Measurements from ENCODE around the gene KCNE4.

The KCNE4 gene

DNA sequence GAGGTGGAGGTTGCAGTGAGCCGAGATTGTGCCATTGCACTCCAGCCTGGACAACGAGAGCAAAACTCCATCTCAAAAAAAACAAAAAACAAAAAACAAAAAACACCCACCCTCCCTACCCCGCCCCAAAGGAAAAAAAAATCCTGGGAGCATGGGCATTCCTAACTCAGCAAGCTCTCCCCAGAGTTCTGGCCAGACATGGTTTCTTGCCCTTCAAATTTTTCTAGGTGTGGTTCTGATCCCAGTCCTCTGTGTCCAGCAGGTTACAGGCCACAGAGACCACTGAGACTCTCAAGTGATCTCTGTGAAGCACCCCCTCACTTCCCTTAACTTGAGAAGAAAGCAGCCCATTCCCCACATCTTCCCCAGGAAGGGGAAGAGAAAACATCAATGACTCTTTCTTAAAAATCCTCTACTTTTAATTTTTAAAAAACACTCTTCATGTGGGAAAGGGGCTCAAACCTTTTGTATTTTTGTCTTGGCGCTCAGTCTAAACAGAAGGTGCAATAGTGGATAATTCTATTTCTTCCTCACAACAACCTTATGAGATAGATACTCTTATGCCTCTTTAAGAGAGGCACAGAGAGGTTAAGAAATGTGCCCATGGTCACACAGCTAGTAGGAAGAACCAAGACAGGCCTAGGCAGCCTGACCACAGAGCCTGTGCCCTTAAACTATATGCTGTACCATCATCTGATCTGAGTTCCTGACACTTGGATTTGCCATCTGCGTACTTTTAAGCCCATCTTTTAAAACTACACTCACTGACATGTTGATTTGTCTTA is 6.9 kb upstream of the KCNE4 start:
- H3K9me3 Mint-ChIP-seq: no peaks in the 10 kb centered on the region
- intact Hi-C loops (cut with micrococcal nuclease): no loop called here
- no peak overlapping the region for H3K27ac Mint-ChIP-seq
- H3K4me3 Mint-ChIP-seq: no peak overlapping the region
- H3K27me3 Mint-ChIP-seq: no peaks in the 10 kb centered on the region
- H3K4me1 Mint-ChIP-seq (ENCODE audit: low read depth): peaks cover 44% of the 10 kb centered on the region
- H3K36me3 Mint-ChIP-seq (ENCODE audit: low read depth): no peaks in the 10 kb centered on the region

DNA sequence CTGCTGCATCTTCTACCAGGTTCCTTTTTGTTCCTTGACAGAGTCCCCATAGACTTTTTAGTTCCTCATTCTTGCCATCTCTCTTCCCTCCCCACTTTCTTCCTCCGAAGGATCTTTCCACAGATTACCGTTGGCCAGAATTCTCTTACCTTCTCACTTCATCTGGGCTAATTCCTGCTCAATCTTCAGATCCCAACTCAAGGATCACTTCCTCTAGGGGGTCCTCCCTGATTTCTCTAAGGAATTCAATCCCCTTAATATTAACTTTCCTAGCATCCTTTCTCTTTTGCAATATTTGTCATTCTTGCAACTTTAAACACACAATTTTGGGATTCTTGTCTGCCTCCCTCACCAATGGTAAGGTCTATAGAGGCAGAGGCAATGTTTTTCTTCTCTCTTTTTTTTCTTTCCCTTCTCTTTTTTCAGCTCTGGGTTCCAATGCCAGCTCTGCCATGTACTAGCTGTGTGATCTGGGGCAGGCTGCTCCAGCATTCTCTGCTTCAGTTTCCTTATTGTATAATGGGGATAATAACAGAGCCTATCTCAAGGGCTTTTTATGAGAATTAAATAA is 5.4 kb upstream of the KCNE4 start:
- H3K27ac Mint-ChIP-seq: no peak overlapping the region
- H3K9me3 Mint-ChIP-seq: no peaks in the 10 kb centered on the region
- H3K4me3 Mint-ChIP-seq: no peak overlapping the region
- no peaks in the 10 kb centered on the region for H3K36me3 Mint-ChIP-seq (ENCODE audit: low read depth)
- intact Hi-C loops (cut with micrococcal nuclease): no loop called here
- peaks cover 1% of the 10 kb centered on the region for H3K27me3 Mint-ChIP-seq
- H3K4me1 Mint-ChIP-seq (ENCODE audit: low read depth): peaks cover 36% of the 10 kb centered on the region

DNA sequence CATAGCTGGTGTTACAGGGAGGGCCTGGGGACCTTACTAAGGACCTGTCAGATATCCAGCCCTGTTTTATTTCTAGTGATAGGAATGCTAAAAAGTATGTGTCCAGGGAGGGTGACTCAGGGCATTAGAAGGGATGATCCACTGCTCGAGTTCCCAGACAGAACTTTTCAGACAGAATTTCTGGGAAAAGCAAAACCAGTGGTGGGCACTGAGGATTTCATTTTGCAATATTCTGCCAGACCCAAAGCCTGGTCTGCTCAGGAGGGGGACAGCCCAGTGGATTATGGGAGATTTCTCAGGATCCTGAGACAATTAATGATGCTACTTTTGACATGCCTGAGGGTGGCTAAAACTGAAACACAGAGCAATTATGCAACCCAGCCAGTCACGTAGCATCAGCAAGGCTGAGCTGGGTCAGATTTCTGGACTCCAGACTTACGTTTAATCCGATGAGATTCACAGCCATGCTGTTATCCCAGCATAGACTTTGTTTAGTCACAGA is 4.7 kb upstream of the KCNE4 start:
- no peaks in the 10 kb centered on the region for H3K36me3 Mint-ChIP-seq (ENCODE audit: low read depth)
- intact Hi-C loops (cut with micrococcal nuclease): no loop called here
- H3K27me3 Mint-ChIP-seq: peaks cover 5% of the 10 kb centered on the region
- H3K4me1 Mint-ChIP-seq (ENCODE audit: low read depth): peaks cover 28% of the 10 kb centered on the region
- no peak overlapping the region for H3K4me3 Mint-ChIP-seq
- no peaks in the 10 kb centered on the region for H3K9me3 Mint-ChIP-seq
- no peak overlapping the region for H3K27ac Mint-ChIP-seq

DNA sequence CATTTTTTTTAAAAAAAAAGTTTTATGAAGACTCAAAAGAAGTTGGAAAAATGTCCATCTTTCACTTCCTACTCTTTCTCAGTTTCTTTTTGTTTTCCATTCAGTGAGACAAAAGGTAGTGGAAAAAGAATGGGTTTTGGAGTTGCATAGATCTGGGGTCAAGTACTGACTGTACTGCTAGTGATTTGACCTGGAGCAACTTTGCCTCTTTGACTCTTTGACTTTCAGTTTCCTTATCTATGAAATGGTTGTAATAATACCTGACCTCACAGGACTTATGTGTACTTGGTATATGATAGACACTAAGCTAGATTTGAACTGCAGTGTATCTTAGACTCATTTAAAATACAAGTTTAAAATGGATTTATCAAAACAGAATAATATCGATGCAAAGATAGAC is 3.5 kb upstream of the KCNE4 start:
- Mint-ChIP-seq H3K4me1 (ENCODE audit: low read depth) (peaks cover 18% of the 10 kb centered on the region), H3K27me3 (peaks cover 7% of the 10 kb centered on the region), H3K27ac (no peak overlapping the region), H3K36me3 (ENCODE audit: low read depth) (no peaks in the 10 kb centered on the region), H3K4me3 (no peak overlapping the region), H3K9me3 (no peaks in the 10 kb centered on the region)
- intact Hi-C loops (cut with micrococcal nuclease): no loop called here

DNA sequence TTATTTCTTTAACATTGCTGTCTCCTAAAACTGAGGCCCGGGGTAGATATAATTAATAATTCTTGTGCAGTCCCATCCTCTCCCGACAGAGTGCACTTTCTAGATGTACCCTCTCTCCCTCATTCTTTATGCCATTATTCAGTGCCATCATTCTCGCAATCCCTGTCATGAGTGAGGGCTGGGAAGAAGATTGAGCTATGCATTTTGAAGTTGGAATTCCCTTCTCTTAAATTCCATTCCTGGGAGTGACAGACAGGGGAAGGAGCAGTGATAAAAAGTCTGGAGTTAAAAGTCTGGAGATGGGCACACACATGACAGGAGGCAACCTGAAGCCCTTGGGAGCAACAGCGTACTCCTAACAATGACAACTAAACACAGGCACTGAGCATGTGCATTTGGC is 2.6 kb upstream of the KCNE4 start:
- intact Hi-C loops (cut with micrococcal nuclease): no loop called here
- Mint-ChIP-seq H3K27ac (no peak overlapping the region), H3K9me3 (no peaks in the 10 kb centered on the region), H3K36me3 (ENCODE audit: low read depth) (no peaks in the 10 kb centered on the region), H3K4me3 (no peak overlapping the region), H3K27me3 (peaks cover 7% of the 10 kb centered on the region), H3K4me1 (ENCODE audit: low read depth) (peaks cover 15% of the 10 kb centered on the region)

DNA sequence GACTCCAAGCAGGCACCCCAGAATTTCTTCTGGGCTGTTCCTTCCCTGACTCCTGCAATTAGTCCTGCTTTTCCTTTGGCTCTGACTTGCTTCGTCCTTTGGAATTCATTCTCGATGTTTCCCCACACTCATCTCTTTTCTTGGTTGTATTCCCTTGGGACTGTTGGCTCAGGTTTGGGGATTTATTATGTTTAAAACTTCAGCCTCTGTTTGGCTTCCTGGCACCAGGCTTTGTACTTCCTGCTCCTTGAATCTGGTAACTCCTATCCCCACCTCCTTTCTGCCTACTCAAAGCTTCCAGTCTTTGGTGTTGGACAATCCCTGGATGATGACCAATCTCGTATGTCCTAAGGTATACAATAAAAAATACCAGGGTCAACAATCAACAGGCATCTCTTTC is 1.8 kb upstream of the KCNE4 start:
- Mint-ChIP-seq H3K27ac (no peak overlapping the region), H3K4me3 (no peak overlapping the region), H3K4me1 (ENCODE audit: low read depth) (peaks cover 15% of the 10 kb centered on the region), H3K36me3 (ENCODE audit: low read depth) (no peaks in the 10 kb centered on the region), H3K9me3 (no peaks in the 10 kb centered on the region), H3K27me3 (peaks cover 7% of the 10 kb centered on the region)
- intact Hi-C loops (cut with micrococcal nuclease): no loop called here

DNA sequence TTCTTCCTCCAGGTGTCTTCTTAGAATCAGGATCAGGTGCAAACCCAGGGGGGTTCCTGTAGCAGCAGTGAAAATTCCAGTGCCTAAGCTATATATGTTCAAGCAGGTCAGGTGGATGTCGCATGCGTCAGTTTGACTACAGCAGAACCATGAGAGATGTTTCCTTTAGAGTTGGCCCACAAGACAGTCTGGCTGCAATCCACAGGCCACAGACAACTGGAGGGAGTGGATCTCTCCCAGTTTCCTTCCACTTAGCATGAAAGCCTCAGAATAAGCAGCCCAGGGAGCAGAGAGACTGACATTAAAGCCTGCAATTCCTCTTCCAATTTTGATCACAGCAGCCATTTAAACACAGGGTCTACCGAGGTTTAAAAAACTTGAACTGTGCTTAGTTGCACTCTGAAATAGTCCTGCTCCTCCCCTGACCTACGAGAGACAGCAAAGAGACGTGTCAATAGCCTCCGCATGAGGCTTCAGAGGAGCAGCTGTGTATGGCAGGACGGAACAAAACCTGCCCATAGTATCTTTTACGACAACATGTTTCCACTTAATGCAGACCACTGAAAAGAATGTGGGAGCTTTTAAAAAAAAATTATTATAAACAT is 988 bp upstream of the KCNE4 start:
- peaks cover 7% of the 10 kb centered on the region for H3K27me3 Mint-ChIP-seq
- peaks cover 15% of the 10 kb centered on the region for H3K4me1 Mint-ChIP-seq (ENCODE audit: low read depth)
- no peak overlapping the region for H3K27ac Mint-ChIP-seq
- intact Hi-C loops (cut with micrococcal nuclease): no loop called here
- H3K36me3 Mint-ChIP-seq (ENCODE audit: low read depth): no peaks in the 10 kb centered on the region
- no peak overlapping the region for H3K4me3 Mint-ChIP-seq
- H3K9me3 Mint-ChIP-seq: no peaks in the 10 kb centered on the region

DNA sequence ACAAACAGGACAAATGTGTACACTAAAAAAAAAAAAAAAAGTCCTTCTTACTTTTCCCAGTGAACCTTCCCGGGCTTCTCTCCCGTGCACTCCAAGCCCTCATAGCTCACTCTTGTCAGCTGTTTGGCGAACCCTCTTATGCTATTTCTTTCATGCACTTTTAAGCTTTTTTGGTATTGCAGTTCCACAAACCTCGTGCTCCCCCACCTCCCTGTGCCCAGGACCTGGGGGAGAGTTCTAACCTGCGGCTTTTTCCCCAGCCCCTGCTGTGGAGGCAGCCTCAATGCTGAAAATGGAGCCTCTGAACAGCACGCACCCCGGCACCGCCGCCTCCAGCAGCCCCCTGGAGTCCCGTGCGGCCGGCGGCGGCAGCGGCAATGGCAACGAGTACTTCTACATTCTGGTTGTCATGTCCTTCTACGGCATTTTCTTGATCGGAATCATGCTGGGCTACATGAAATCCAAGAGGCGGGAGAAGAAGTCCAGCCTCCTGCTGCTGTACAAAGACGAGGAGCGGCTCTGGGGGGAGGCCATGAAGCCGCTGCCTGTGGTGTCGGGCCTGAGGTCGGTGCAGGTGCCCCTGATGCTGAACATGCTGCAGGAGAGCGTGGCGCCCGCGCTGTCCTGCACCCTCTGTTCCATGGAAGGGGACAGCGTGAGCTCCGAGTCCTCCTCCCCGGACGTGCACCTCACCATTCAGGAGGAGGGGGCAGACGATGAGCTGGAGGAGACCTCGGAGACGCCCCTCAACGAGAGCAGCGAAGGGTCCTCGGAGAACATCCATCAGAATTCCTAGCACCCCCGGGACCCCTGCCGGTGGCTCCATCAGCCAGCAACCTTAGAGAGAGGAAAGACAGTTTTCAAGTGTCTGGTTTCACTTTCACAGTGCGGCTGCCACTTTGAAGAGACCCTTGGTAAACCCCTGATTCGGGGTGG is 826 bp downstream of the KCNE4 start:
- no peak overlapping the region for H3K4me3 Mint-ChIP-seq
- H3K27ac Mint-ChIP-seq: no peak overlapping the region

DNA sequence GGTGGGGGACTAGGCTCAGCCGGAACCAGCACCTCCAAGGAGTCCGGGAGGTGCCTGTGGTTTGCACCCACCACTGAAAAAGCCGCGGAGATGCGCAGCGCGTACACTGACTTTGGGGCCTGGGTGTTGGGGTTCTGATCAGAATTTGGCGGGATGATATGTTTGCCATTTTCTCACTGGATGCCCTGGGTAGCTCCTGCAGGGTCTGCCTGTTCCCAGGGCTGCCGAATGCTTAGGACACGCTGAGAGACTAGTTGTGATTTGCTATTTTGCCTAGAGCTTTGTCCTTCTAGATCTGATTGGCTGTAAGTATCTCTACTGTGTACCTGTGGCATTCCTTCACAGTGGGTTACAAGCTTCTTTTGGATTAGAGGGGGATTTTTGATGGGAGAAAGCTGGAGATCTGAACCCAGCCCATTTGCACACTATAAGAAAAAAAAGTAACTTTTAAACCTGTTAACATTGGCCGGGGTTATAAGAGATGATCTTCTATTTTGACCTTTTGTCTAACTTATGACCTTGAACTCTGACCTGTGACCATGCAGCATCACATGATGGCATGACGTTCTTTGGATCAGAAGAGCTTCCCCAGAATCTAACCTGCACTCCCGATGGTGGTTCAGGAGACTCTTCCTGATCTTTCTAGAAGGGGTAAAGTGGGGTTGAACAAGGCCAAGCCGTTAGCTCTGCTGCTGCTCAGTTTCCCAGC is 1.6 kb downstream of the KCNE4 start:
- Mint-ChIP-seq H3K27ac (no peak overlapping the region), H3K27me3 (peaks cover 9% of the 10 kb centered on the region), H3K9me3 (no peaks in the 10 kb centered on the region), H3K4me1 (ENCODE audit: low read depth) (peaks cover 7% of the 10 kb centered on the region), H3K4me3 (no peak overlapping the region), H3K36me3 (ENCODE audit: low read depth) (no peaks in the 10 kb centered on the region)
- intact Hi-C loops (cut with micrococcal nuclease): no loop called here

More for the DNA sequence above, 826 bp downstream of the KCNE4 start:
- Mint-ChIP-seq H3K4me1 (ENCODE audit: low read depth) (peaks cover 7% of the 10 kb centered on the region), H3K9me3 (no peaks in the 10 kb centered on the region), H3K27me3 (peaks cover 9% of the 10 kb centered on the region), H3K36me3 (ENCODE audit: low read depth) (no peaks in the 10 kb centered on the region)
- intact Hi-C loops (cut with micrococcal nuclease): no loop called here

DNA sequence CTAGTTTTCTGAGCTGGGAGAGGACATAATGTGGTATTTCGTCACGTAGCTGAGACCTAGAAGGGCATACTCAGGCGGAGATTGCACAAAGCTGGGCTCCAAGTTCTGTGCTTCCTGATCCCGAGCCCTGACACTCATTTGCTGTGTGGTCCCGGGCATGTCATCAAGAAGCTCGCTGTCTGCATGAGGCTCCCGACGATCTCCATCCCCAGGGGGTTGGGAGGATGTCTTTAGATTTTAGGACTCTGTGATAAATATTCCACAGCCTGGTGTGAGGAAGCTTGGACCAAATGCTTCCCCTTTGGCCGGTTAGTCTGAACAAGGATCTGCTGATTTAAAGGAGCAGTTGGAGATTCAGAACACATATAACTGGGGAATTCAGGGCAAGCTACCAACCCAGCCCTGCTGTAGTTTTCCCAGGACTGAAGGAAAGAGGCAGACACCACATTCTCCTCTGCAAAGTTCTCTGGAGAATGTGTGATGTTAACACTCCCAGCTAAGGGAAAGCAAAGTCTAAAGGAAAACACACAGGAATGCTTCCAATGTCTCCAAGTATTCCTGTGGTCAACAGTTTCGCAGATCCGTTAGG is 2.3 kb downstream of the KCNE4 start:
- Mint-ChIP-seq H3K4me1 (ENCODE audit: low read depth) (peaks cover 7% of the 10 kb centered on the region), H3K27me3 (peaks cover 9% of the 10 kb centered on the region), H3K9me3 (no peaks in the 10 kb centered on the region), H3K27ac (no peak overlapping the region), H3K4me3 (no peak overlapping the region), H3K36me3 (ENCODE audit: low read depth) (no peaks in the 10 kb centered on the region)
- intact Hi-C loops (cut with micrococcal nuclease): no loop called here

DNA sequence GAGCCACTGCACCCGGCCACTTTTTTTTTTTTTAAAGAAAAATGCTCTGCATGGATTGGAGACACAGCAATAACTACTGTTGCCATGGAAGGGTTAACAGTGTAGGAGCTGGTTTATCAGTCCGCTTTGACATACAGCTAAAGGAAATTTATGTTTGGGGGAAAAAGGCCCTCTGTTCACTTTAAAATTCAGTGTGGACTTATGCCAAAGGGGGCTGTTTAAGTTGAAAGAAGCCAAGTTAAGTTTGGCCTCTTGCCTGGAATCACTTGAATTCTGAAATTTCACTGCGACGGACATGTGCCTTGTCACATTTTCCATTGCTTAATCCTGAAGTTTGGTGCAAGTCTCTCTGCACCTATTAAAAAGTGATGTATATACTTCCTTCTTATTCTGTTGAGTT is 3.1 kb downstream of the KCNE4 start:
- H3K27ac Mint-ChIP-seq: no peak overlapping the region
- intact Hi-C loops (cut with micrococcal nuclease): no loop called here
- H3K27me3 Mint-ChIP-seq: peaks cover 9% of the 10 kb centered on the region
- H3K36me3 Mint-ChIP-seq (ENCODE audit: low read depth): no peaks in the 10 kb centered on the region
- H3K4me1 Mint-ChIP-seq (ENCODE audit: low read depth): peaks cover 7% of the 10 kb centered on the region
- no peaks in the 10 kb centered on the region for H3K9me3 Mint-ChIP-seq
- no peak overlapping the region for H3K4me3 Mint-ChIP-seq

DNA sequence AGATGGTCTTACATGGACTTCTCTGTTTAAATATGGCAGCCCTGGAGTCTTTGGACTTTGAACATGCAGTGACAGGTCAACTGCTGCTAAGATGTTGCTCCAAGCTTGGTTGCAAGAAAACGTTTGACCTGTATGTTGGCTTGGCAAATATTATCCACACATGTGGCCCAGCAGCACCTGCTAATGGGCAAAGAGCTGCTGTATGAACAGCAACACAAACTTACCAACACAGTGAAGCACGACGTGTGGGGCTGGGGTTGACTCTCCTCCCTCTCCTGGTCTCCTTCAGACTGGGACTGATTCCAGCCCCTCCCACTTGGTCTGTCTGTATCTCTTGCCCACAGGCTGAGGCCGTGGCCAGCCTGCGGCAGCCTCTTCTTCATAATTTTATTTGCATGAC is 3.8 kb downstream of the KCNE4 start:
- intact Hi-C loops (cut with micrococcal nuclease): no loop called here
- Mint-ChIP-seq H3K36me3 (ENCODE audit: low read depth) (no peaks in the 10 kb centered on the region), H3K4me3 (no peak overlapping the region), H3K27me3 (peaks cover 8% of the 10 kb centered on the region), H3K27ac (no peak overlapping the region), H3K9me3 (no peaks in the 10 kb centered on the region), H3K4me1 (ENCODE audit: low read depth) (peaks cover 7% of the 10 kb centered on the region)

Measured in dendritic cell treated with granulocyte-macrophage colony-stimulating factor and Interleukin-4, amounts not matched to agents 40 ng/mL and 50 ng/mL, for 4 days (primary cell).